NCI-H1930 (cell line): Measurements from ENCODE around the gene ARHGEF12.

Experiments used
- DNase-seq, 2 experiments: peaks; one replicate each; lab custom pipeline; 2025; lab: John Stamatoyannopoulos, UW

ARHGEF12 gene

DNA sequence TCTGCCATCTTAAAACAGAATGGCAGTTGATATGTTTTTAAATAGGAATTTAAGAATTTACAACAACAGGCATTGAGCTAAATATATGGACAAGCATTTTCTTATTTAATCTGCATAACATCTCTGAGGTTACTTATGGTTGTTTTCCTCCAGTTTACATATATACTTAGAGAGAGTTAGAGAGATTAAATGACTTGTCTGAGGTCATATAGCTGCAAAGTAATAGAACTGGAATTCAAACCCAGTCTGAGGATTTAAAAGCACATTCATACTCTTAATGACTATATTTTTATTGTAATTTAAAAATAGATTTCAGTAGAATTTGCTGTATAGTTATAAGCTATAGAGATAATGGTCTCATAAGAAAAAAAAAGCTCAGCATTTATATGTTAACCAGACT is 93.9 kb downstream of the ARHGEF12 start:
- DNase-seq, result no peak

DNA sequence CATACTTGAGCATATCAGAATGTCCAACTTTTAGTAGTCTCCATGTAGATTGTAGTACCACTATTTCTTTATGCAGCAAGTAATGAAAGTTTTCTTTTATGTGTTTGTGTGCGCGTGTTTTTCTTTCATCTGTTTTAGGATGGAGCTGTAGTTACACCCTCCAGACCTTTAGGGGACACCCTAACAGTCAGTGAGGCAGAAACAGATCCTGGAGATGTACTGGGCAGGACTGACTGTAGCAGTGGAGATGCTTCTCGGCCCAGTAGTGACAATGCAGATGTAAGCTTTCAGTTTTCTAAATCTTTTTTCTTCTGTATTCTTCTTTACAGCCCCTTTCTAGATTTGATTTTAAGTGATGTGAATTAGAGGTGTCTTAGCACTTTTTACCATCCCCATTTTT is 95.4 kb downstream of the ARHGEF12 start:
- no peak for DNase-seq

DNA sequence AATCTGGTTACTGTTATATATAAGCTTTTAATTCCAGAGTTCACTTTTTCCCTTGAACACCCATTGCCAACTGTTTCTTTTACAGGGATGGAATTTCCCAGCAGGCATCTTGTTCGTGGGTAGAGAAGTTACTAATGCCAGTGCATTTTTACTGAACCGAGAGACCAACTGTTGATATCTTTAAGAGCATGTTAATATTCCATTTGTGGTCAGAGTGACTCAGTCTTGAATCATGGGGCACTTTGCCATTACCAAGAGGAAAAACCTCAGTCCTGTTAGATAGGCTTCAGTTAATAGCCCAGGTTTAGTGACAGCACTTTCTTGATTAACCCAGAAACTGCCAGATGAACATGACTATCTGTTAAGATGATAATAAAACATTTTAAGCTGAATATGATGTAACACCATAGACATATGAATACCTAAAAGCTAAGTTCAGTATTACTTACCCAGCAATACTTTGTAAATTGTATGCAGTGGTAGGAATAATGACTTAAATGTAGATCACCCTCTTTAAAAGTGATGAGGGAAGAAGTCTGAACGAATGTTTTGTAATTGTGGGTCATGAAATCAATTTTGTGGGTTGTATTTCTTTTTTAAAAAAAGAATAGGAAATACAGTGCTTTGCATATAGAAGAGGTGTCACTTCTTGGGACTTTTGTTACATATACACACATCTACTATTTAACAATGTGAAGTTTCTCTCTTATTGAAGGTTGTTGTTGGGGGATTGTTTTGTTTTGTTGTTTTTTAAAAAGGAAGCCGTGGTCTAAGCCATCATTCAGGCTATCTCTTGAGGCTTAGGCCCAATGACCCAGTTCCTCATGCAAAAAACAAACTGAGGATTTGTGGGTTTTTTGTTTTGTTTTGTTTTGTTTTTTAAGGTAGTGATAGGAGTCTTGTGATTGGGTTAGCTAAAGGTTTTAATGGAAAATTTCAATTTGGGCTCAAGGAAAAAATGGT is 96.1 kb downstream of the ARHGEF12 start:
- no peak for DNase-seq

DNA sequence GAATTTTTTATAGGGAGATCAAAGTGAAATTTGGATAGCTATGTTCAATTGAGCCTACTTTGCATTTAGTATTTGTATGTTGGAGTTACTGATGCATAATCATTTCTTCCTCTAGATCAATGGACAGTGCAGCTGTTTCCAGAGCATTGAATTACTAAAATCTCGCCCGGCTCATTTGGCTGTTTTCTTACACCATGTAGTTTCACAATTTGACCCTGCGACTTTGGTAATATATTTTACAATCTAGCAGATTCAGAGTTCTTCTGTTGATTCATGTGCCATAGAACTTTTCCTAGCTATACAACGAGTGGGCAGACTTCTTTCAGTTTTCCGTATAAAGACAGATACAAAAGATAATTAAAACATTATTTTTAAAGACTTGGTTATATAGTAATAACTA is 105.4 kb downstream of the ARHGEF12 start:
- no peak for DNase-seq

DNA sequence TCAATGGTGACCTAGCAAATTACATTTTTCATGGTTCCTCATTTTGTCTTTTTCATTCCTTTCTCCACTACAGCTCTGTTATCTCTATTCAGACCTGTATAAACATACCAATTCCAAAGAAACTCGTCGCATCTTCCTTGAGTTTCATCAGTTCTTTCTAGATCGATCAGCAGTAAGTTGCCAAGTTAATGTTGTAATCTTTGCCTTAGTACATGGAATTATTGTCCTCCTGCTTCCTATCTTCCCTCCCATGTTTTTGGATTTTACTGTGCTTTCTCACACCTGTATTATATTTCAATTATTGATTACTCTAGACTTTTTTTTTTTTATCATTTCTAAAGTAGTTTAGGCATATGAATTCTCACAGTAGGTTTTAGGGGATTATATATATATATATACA is 105.8 kb downstream of the ARHGEF12 start:
- DNase-seq, result no peak

GRCh38 chr11:120446802-120447201 is 110.6 kb downstream of the ARHGEF12 start:
- DNase-seq, result no peak

DNA sequence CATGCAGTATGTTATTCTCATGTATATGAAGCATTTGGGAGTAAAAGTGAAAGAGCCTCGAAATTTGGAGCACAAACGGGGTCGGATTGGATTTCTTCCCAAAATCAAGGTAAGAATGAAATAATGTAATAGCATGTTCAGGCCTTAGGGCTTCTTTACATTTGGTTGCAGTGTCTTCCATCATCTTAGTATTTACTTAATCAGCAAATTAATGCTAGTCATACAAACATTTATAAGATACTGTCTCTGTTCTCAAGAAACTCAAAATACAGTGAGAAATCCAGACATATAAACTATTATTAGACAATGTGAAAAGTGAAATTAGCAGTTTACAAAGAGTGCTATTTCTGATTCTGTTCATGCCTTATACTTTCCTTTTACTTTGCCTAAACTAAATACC is 112.0 kb downstream of the ARHGEF12 start:
- DNase-seq, result no peak

DNA sequence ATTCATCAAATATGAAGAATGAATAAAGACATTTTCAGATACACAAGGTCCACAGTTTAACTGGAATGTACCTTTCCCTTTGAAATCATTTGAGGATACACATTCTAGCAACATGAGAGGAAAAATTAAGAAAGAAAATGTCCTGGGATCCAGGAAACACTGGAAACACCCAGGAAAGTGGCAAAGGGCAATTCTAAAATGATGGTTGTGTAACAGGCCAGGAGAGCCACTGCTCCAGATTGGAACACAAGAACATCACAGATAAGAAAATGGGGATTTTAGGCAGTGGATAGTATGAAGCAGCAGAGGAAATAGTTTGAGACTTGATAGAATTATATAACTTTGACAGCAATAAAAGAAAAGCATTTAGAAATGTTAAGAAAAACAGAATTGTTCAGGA is 119.3 kb downstream of the ARHGEF12 start:
- DNase-seq, result no peak

DNA sequence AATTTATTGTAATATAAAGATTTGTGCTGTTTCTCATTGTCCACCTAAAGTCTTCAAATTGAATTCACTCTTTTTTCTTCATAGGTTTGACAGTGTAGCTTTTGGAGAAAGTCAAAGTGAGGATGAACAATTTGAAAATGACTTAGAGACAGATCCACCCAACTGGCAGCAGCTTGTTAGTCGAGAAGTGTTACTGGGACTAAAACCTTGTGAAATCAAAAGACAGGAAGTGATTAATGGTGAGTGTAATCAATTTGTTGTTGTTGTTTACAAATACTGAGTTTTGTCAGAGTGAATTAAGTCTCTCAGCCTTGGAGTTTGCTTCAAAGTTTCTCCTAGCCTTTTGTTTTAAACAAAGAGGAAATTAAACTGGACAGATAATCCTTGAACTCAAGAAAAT is 121.8 kb downstream of the ARHGEF12 start:
- DNase-seq, result no peak

DNA sequence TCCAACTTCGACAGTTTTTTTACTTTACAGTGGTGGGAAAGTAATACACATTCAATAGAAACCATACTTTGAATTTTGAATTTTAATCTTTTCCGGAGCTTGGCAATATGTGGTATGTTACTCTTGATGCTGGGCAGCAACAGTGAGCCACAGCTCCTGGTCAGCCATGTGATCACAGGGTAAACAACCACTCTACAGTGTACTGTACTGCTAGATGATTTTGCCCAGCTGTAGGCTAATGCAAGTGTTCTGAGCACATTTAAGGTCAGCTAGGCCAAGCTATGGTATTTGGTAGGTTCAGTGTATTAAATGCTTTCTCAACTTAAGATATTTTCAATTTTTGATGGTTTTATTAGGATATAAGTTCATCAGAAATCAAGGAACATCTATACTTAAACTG is 126.6 kb downstream of the ARHGEF12 start:
- no peak for DNase-seq

DNA sequence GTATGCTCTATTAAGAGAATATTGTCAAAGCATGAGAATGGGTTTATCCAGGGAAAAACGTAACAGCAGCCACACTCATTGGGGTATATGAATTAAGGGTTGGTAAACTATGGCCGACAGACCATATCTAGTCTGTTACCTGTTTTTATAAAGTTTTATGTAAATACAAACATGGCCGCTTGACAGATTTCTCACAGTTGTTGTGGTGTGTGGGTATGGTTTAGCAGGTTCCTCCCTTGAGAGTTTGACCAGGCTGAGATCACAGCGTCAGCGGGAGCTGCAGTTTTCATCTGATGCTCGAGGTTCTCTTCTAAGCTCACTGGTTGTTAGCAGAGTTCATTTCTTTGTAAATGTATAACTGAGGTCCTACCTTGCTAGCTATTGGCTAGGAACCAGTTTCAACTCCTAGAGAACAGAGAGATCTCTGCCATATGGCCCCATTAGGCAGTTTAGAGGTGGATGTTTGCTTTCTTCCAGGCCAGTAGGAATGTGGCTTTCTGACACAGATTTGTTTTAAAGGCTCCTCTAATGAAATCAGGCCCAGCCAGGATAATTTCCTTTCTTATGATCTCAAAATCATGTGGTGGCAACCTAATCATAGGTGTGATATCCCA is 129.8 kb downstream of the ARHGEF12 start:
- no peak for DNase-seq

DNA sequence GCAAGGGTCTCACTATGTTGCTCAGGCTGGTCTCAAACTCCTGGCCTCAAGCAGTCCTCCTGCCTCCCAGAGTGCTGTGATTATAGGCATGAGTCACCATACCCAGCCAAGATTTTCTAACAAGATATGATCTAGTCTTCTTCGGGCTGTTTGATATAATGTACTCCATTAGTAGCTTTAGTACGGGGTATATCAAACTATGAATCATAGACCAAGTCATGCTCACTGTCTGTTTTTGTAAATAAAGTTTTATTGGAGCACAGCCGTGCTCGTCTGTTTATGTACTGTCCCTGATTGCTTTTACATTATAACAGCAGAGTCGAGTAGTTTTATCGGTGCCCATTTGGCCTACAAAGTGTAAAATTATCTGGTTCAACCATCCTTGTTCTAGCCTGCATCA is 131.4 kb downstream of the ARHGEF12 start:
- DNase-seq, result no peak

GRCh38 chr11:120471131-120471530 is 134.9 kb downstream of the ARHGEF12 start:
- no peak for DNase-seq

GRCh38 chr11:120471994-120472393 is 135.8 kb downstream of the ARHGEF12 start:
- DNase-seq, result no peak

DNA sequence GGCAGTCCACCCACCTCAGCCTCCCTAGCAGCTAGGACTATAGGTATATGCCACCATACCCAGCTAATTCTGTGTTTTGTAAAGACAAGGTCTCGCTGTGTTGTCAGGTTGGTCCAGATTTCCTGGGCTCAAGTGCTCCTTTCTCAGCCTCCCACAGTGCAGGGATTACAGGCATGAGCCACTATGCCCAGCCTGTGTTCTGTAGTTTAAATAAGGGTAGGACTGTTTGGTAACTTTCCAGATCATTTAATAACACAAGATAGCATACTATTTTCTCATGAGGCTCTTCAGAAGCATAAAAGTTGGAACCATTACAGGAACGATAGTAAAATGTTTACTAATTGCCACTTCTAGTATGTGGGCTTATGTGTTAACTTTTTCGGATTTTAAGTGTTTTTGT is 137.3 kb downstream of the ARHGEF12 start:
- no peak for DNase-seq

- DNase-seq, result no peak
Observed at GRCh38 chr11:120482149-120482548, 145.9 kb downstream of the ARHGEF12 start.

DNA sequence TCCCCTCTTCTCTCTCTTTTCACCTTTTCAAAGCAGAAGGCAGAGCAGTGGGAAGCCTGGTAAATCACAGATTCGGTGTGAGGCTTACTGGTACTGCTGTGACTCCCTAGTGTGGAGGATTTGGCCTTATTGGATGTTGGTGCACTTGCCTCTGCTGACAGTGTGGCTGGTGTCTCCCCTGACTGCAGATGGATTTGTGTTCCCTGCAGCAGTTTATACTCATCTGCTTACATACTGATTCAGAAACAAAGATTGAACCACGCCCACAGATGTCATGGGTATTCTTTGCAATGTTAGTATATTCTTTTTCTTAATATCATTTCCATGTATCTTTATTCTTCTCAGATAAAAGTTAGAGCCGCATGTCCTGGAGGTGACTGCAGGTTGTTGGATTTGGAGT is 148.5 kb downstream of the ARHGEF12 start:
- no peak for DNase-seq

- DNase-seq, result no peak
Observed at GRCh38 chr11:120486138-120486537, 149.9 kb downstream of the ARHGEF12 start.

- no peak for DNase-seq
Observed at GRCh38 chr11:120489799-120490198, 153.6 kb downstream of the ARHGEF12 start.

DNA sequence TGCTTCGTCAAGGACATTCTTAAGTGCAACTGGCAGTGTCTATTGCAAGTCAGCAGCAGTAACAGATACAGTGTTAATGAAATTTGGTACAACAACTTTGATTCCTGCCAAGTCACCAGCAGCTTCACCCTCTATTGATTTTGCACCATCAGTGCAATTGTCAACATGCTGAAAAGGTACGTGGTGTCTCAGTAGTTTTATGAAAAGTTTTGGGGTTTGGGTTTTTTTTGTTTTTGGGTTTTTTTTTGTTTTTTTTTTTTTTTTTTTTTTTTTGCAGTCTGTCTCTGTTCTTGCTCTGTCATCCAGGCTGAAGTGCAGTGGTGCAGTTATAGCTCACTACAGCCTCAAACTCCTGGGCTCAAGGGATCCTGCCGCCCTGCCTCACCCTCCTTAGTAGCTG is 156.3 kb downstream of the ARHGEF12 start:
- no peak for DNase-seq

- DNase-seq, result no peak
Observed at GRCh38 chr11:120494595-120494994, 158.4 kb downstream of the ARHGEF12 start.

- DNase-seq, result no peak
Observed at GRCh38 chr11:120499088-120499487, 162.9 kb downstream of the ARHGEF12 start.

GRCh38 chr11:120499859-120500258 is 163.6 kb downstream of the ARHGEF12 start:
- no peak for DNase-seq
